ENCODE data around the gene SPECC1. TPM values are rescaled to one million over a fixed set of nuclear protein-coding genes. Genes with fewer than 3 reads are reported as not detected.

Gene SPECC1
- total and polyA plus RNA-seq, 2 experiments from 2014 or later, result 1.3 to 1.5 TPM

DNA sequence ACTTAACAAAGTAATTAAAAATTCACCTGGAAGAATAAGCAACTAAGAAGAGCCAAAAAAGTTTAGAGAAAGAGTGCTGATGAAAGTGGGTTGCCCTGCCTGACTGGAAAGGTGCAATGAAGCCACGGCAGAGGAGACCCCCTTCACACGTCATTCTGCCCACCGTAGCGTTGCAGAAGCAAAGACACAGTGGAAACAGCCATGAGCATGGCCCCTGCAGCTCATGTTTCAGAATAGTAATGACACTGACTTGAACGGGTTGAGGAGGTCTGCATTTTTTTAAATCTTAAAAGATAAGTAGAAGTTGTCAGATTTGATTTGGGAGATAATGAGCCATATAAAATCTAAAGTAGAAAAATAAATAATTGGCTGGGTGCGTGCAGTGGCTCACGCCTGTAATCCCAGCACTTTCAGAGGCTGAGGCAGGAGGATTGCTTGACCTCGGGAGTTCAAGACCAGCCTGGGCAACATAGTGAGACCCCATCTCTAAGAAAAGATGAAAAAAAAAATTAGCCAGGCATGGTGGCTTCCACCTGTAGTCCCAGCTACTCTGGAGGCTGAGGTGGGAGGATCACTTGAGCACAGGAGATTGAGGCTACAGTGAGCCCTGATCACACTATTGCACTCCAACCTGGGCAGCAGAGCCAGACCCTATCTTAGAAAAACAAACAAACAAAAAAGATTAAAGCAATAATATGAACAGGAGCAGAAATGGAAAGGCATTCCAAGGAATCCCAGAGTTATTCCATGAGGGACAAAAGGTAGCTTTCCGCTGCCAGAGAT lies 273.6 kb downstream of the SPECC1 start:
- no peak overlapping the region for H3K9ac ChIP-seq
- no peaks in the 10 kb centered on the region for H3K36me3 ChIP-seq (ENCODE audit: low read depth)
- WGBS, 2 experiments (ENCODE audit: low coverage in 1 of 2, low lambda C conversion rate in 2 of 2, missing lambda C conversion rate in 2 of 2), result 83 to 84% methylated on average over 9 of the region's 9 CpGs
- no peaks in the 10 kb centered on the region for H4K20me1 ChIP-seq (ENCODE audit: insufficient read depth)
- DNase-seq, result no peak
- H3K27ac ChIP-seq, result no peak overlapping the region
- no peak overlapping the region for H2AFZ ChIP-seq
- no peak overlapping the region for H3K4me2 ChIP-seq (ENCODE audit: unreplicated experiment)
- H3K79me2 ChIP-seq (ENCODE audit: insufficient read depth), result no peaks in the 10 kb centered on the region
- H3K9me2 ChIP-seq (ENCODE audit: insufficient read depth), result no peaks in the 10 kb centered on the region
- no peak for TF ChIP-seq EZH2phosphoT487 (IDR thresholded peaks at IDR 0.05; ENCODE audit: insufficient read depth, low read depth)
- TF ChIP-seq EZH2 (IDR thresholded peaks at IDR 0.05; ENCODE audit: insufficient read depth, poor library complexity, severe bottlenecking), result no peak
- H3K27me3 ChIP-seq (replicated peaks; ENCODE audit: insufficient read depth), result no peaks in the 10 kb centered on the region; the same call in 1 of the 2 replicates
- no peaks in the 10 kb centered on the region for H3K9me3 ChIP-seq (ENCODE audit: low read depth)
- H3K4me1 ChIP-seq (ENCODE audit: insufficient read depth), result no peaks in the 10 kb centered on the region
- H3F3A ChIP-seq (ENCODE audit: insufficient read depth), result no peaks in the 10 kb centered on the region
- no peak overlapping the region for H3K4me3 ChIP-seq
- in situ Hi-C loops (cut with MboI), result no loop called here

- Histone ChIP-seq H3K27me3 (replicated peaks; ENCODE audit: insufficient read depth) (no peaks in the 10 kb centered on the region; the same call in 1 of the 2 replicates), H3K4me3 (no peak overlapping the region), H2AFZ (no peak overlapping the region), H3K79me2 (ENCODE audit: insufficient read depth) (no peaks in the 10 kb centered on the region), H4K20me1 (ENCODE audit: insufficient read depth) (no peaks in the 10 kb centered on the region), H3K27ac (no peak overlapping the region), H3F3A (ENCODE audit: insufficient read depth) (no peaks in the 10 kb centered on the region), H3K9ac (no peak overlapping the region), H3K4me1 (ENCODE audit: insufficient read depth) (no peaks in the 10 kb centered on the region), H3K4me2 (ENCODE audit: unreplicated experiment) (no peak overlapping the region), H3K9me3 (ENCODE audit: low read depth) (no peaks in the 10 kb centered on the region), H3K36me3 (ENCODE audit: low read depth) (no peaks in the 10 kb centered on the region), H3K9me2 (ENCODE audit: insufficient read depth) (no peaks in the 10 kb centered on the region)
- DNase-seq, result no peak
- WGBS, 2 experiments (ENCODE audit: low coverage in 1 of 2, low lambda C conversion rate in 2 of 2, missing lambda C conversion rate in 2 of 2), result 34 to 36% methylated on average over 3 of the region's 3 CpGs
- in situ Hi-C loops (cut with MboI), result no loop called here
- no peak for TF ChIP-seq EZH2 (IDR thresholded peaks at IDR 0.05; ENCODE audit: insufficient read depth, poor library complexity, severe bottlenecking)
- TF ChIP-seq EZH2phosphoT487 (IDR thresholded peaks at IDR 0.05; ENCODE audit: insufficient read depth, low read depth), result no peak
Measured at GRCh38 chr17:20284022-20284421, 274.9 kb downstream of the SPECC1 start.

DNA sequence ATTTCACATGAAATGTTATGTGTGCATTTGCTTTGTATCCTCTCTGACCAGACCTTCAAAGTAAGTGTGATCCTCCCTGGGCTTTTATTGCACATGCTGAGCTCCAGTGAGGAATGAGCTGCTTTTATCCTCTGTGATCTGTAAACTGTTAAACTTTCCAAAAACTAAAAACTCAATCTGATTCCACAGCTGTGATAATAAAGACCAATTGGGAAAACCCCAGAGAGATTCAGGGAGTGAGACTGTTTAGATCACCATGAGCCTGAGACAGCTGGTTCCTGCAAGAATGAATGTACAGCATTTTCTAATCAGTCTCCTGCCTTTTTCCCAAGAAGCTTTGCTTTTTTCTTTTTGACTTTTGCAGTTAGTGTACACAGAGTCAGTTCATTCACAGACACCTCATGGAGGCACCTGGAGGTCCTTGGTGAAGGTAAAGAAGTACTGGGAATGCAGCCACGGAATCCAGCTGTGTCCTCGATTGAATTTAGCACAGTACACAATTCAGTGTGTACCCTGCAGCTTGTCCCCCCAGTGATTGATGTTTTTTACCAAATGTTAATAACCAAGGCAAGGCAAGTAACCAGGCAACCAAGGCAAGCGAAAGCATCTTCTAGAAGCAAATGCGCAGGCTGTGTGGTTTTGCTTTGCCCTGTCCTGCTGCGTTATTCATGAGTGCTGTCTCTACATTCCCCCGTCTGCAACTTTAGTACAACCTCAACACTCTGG lies 275.6 kb downstream of the SPECC1 start:
- in situ Hi-C loops (cut with MboI), result no loop called here
- H3K4me1 ChIP-seq (ENCODE audit: insufficient read depth), result no peaks in the 10 kb centered on the region
- no peaks in the 10 kb centered on the region for H3K9me2 ChIP-seq (ENCODE audit: insufficient read depth)
- H3K4me2 ChIP-seq (ENCODE audit: unreplicated experiment), result no peak overlapping the region
- no peak overlapping the region for H3K27ac ChIP-seq
- H4K20me1 ChIP-seq (ENCODE audit: insufficient read depth), result no peaks in the 10 kb centered on the region
- H3K79me2 ChIP-seq (ENCODE audit: insufficient read depth), result no peaks in the 10 kb centered on the region
- no peak overlapping the region for H3K9ac ChIP-seq
- DNase-seq, result no peak
- WGBS, 2 experiments (ENCODE audit: low coverage in 1 of 2, low lambda C conversion rate in 2 of 2, missing lambda C conversion rate in 2 of 2), result 71 to 76% methylated on average over 6 of the region's 6 CpGs
- H2AFZ ChIP-seq, result no peak overlapping the region
- H3K27me3 ChIP-seq (replicated peaks; ENCODE audit: insufficient read depth), result no peaks in the 10 kb centered on the region; the same call in 1 of the 2 replicates
- H3K4me3 ChIP-seq, result no peak overlapping the region
- H3K36me3 ChIP-seq (ENCODE audit: low read depth), result no peaks in the 10 kb centered on the region
- no peaks in the 10 kb centered on the region for H3F3A ChIP-seq (ENCODE audit: insufficient read depth)
- no peak for TF ChIP-seq EZH2phosphoT487 (IDR thresholded peaks at IDR 0.05; ENCODE audit: insufficient read depth, low read depth)
- no peak for TF ChIP-seq EZH2 (IDR thresholded peaks at IDR 0.05; ENCODE audit: insufficient read depth, poor library complexity, severe bottlenecking)
- no peaks in the 10 kb centered on the region for H3K9me3 ChIP-seq (ENCODE audit: low read depth)

DNA sequence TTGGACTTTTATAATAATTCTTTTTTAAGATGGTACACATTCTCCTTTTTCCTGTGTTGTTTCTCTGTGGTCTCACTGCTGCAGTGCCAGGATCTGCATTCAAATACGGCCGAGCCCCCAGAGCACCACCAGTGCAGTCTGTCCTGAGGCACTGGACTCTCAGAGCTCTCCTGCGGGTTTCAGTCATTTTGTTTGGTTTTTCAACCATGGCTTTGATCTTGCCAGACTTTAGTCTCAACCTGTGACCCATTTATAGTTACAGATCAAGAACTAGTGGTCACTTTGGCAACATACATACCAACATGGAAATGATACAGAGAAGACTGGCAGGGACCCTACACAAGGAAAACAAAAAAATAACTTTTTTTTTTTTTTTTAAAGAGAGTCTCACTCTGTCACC lies 280.8 kb downstream of the SPECC1 start:
- WGBS, 2 experiments (ENCODE audit: low coverage in 1 of 2, low lambda C conversion rate in 2 of 2, missing lambda C conversion rate in 2 of 2), result 74 to 80% methylated on average over 3 of the region's 3 CpGs

More for the DNA sequence above, 280.8 kb downstream of the SPECC1 start:
- H3K4me2 ChIP-seq (ENCODE audit: unreplicated experiment), result no peak overlapping the region
- no peaks in the 10 kb centered on the region for H3K9me2 ChIP-seq (ENCODE audit: insufficient read depth)
- H3K36me3 ChIP-seq (ENCODE audit: low read depth), result no peaks in the 10 kb centered on the region
- H3K4me3 ChIP-seq, result no peak overlapping the region
- no peaks in the 10 kb centered on the region for H3K4me1 ChIP-seq (ENCODE audit: insufficient read depth)
- TF ChIP-seq EZH2phosphoT487 (IDR thresholded peaks at IDR 0.05; ENCODE audit: insufficient read depth, low read depth) (no peak), EZH2 (IDR thresholded peaks at IDR 0.05; ENCODE audit: insufficient read depth, poor library complexity, severe bottlenecking) (no peak)
- no peak for DNase-seq
- no peaks in the 10 kb centered on the region for H3F3A ChIP-seq (ENCODE audit: insufficient read depth)
- no peak overlapping the region for H3K9ac ChIP-seq
- no peaks in the 10 kb centered on the region for H3K79me2 ChIP-seq (ENCODE audit: insufficient read depth)
- in situ Hi-C loops (cut with MboI), result no loop called here
- no peaks in the 10 kb centered on the region for H3K9me3 ChIP-seq (ENCODE audit: low read depth)
- no peak overlapping the region for H2AFZ ChIP-seq
- no peaks in the 10 kb centered on the region for H3K27me3 ChIP-seq (replicated peaks; ENCODE audit: insufficient read depth)
- H4K20me1 ChIP-seq (ENCODE audit: insufficient read depth), result no peaks in the 10 kb centered on the region
- H3K27ac ChIP-seq, result no peak overlapping the region

Data from GM23248 (cell line).